ENCODE data around the gene RASD2. TPM values are rescaled to one million over a fixed set of nuclear protein-coding genes. Genes with fewer than 3 reads are reported as not detected.
A peak's percentile ranks its signal among the peaks of the same experiment; 100 is the strongest.

The RASD2 gene
- total RNA-seq, 1 experiment from 2014 or later = 0.23 TPM

DNA sequence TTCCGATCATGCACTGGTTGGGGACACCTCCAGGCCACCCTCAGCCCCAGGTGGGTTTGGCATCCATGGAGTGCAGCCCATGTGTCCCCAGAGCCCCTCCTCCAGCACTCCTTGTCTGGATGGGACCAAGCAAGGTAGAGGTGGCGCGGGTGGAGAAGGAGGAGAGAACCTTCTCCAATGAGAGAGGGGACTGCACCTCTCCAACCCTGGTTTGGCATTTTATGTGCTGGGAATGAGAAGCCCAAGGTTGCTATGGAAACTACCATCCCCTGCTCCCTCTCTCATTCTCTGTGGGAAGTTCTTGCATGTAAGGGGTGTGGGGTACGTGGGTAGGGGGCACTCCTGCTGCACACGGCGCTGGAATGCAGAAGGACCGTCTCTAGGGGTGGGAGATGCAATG, 21.8 kb upstream of the RASD2 start:
- DNase-seq (ENCODE audit: low read depth) = no peak

DNA sequence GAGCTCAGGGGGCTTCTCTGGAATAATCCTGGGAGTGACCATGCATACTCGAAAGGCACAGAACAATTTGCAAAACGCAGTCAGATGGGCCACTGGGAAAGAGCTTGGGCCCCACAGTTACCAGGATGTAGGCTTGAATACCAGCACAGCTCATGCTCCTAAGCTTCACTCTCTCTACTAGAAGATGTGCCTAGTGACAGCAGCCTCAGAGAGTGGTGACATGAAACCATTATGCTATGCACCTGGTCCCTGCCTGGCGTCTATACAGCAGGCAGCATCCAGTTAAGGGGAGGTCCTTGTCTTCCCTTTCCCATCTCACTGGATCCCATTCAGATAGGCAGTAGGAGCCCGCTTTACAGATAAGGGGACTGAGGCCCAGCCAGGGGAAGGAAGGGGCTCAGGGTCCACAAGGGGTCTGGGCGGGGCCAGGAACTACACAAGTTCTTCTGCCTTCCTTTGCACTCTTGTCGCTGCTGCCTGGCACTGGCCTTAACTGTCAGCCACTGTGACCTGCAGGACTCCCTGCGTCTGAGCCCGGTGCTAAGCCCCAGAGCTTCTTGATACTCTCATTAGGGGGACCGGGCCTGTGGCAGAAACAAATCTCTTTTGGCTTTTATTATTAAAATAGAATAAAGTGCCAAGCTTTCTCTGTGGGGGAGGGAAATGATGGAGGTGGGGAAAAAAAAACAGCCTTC, 21.2 kb upstream of the RASD2 start:
- no peak for DNase-seq (ENCODE audit: low read depth)

DNA sequence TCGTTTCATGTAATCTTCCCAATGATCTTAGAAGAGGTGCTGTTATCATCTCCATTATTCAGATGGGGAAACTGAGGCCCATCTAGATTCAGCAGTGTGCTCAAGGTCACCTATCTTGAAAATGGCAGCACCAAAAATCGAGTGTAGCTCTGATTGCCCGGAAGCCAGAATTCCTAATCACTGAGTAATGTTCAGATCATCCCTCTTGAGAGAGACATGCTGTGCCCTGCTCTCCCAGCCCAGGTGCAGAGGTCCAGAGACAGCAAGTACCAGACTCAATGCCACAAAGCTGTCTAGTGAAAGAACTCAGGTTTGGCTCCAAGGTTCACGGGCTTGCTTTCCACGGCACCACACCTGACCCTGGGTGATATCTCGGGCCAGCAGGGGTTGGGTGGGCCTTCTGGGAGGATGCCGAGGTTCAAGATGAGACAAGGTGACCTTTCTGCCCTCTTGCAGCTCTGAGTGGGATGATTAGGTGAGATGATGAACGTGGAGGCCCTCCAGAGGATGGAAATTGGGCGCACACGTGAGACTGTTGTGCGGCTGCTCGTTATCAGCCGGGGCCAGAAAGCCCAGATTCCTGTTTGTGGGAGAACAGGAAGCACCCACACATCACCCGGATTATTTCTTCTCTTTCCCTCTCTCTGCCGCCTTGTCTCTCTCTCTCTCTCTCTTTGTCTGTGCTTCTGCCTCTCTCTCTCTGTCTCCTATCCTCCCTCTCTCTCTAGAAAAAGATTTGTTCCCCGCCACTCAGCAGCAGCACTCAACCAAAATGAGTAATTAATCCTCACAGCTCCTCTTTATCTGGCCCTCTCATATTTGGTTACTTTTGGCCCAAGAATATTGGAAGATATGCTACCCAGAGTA, 19.0 kb upstream of the RASD2 start:
- no peak for DNase-seq (ENCODE audit: low read depth)

DNA sequence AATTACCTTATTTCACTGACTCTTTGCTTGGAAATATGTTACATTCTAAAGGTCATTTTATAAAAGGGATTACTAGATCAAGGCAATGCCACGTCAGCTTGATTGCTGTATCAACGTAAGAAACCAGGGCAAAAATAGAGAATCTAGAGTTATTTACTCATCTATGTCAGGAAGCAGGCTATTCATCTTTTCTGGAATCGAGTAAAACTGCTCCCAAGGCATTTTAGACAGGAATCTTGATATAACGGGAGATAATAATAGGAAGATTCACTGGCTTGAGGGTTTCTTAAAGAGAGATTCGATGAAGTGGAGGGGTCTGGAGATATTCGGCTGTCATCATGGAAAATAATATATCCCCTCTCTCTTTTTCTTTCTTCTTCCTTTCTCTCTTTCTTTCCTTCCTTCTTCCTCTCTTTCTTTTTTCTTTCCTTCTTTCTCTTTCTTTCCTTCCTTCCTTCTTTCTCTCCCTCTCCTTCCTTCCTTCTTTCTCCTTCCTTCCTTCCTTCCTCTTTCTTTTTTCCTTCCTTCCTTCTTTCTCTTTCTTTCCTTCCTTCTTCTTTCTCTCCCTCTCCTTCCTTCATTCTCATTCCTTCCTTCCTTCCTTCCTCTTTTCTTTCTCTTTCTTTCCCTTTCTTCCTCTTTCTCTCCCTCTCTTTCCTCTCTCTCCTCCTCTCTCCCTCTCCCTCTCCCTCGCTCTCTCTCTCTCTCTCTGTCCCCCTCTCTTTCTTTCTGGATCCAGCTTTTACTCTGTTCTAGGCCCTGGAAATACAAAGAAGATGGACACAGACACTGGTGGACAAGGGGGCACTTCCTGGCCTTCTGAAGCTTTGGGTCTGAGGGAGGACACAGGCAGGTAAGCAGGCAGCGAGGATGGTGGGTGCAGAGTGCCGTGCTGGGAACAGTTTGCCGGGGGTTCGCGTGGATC, 18.1 kb upstream of the RASD2 start:
- no peak for DNase-seq (ENCODE audit: low read depth)

DNA sequence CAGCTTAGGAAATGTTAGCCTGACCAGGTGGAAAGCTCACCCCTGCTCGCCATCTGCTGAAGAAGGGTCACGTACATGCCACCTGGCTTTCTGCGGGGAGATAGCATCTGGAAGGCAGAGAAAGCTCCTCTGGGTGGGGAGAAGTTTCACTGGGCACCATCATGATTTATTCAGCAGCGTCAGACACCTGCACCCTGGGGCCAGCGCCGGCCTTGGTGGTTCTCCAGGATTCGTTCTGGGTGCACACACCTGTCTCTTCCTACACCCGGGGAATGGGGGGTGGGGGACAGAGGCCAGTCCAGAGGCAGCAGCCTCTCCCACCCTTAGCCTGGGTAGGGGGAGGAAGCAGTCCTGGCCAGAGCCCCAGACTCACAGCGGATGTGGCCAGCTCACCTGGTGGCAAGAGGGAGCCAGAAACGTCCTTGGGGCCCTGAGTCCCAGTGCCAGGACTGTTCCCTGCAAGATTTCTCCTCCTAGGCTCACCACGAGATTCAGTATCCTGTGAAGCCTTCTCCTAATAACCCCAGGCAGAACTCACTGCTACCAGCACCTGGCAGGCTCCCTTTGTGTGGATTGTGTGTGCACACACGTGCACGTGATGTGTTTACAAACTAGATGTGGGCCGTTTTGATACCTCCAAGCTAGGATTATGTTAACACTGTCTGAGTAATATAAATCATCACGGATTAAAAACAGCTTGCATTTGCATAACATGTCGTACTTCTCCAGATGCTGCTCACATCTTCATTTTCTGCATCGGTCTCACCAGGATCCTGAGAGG, 17.3 kb upstream of the RASD2 start:
- no peak for DNase-seq (ENCODE audit: low read depth)

DNA sequence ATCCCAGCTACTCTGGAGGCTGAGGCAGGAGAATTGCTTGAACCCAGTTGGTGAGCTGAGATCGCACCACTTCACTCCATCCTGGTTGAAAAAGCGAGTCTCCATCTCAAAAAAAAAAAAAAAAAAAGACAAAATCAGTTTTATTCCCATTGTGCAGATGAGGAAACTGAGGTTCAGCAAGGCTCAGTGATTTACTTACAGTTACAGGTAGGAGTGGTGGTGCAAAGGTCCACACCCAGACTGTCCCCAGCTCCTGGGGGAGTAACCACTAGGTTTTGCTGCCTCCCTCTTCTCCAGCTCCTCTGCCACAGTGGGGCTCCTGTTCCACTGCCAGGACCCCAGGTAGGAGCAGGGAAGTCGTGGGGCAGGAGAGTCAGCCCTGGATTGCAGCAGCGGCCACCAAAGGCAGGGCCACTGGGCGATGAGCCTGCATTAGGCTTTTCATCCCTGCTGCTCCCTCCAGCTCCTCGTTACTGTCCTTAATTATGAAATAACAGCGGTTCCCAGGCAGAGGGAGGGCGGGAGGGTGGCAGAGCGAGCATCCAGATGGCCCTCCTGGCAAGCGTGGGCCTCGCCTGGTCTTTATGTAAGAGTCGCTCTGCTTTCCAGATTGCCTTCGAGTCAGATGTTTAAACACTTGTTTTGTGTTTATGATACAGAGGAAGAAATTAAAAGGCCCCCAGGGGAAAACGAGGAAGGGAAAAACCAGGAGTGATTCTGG, 15.5 kb upstream of the RASD2 start:
- DNase-seq (ENCODE audit: low read depth) = no peak

DNA sequence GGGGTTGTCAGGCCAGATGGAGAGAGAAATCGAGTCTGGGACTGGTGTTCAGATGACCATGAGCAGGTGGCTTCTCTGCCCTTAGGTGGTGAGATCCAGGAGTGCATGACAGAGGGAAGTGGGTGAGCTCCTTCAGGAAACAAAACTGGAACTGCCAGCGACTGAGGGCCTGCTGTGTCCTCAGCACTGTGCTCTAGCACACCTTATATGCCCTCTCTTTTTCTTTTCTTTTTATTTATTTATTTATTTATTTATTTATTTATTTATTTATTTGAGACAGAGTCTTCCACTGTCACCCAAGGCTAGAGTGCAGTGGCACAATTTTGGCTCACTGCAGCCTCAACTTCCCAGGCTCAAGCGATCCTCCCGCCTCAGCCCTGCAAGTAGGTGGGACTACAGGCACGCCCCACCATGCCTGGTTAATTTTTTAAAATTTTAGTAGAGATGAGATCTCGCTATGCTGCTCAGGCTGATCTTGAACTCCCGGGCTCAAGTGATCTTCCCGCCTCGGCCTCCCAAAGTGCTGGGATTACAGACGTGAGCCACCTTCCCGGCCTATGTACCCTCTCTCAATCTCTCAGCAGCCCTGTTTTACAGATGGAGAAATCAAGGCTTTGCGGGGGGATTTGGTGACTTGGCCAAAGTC, 14.8 kb upstream of the RASD2 start:
- DNase-seq (ENCODE audit: low read depth) = no peak

DNA sequence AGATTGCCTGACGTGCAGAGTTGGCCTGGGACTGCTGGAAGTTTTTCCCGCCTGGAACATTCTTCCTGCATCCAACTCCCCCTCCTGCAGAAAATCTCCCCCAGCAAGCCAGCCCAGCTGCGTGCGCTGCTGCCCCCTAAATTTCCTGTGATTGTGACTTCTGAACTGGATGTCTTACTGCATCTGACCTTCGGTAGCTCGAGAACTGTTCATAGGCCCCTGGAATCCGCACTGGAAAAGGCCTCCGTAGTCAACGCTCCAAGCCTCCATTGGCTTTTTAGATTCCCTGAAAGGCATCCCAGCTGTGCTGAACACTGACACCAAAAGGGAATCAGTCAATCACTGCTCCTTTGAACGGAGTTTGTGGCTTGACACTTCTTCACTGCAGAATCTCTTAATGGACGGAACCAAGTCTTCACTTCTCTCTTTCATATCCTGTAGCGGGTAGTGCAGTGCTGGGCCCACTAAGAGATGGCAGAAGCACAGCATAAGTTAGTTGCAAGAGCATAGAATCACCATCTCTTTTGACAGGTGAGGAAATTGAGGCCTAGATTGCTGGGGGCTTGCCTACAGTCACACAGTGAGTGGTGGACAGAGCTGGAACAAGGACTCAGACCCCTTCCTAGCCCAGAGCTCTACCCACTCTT, 14.2 kb upstream of the RASD2 start:
- no peak for DNase-seq (ENCODE audit: low read depth)

DNA sequence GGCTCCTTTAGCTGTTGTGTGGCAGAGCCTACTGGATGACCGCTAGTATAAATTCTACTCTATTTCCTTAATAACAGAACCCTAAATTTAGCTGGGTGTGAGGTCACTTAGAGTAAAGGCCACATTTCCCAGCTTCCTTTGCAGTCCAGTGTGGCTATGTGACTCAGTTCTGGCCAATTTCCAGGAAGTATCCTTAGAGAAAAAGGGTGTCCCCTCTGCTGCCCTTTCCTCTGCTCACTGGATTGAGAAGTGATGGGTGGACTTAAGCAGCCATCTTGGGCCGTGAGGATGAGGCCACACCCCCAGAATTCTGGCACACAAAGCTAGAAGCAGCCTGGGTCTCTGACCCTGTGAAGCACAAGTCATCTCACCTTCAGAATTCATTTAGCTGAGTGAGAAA, 11.7 kb upstream of the RASD2 start:
- peak; percentile 40 for DNase-seq (ENCODE audit: low read depth)

DNA sequence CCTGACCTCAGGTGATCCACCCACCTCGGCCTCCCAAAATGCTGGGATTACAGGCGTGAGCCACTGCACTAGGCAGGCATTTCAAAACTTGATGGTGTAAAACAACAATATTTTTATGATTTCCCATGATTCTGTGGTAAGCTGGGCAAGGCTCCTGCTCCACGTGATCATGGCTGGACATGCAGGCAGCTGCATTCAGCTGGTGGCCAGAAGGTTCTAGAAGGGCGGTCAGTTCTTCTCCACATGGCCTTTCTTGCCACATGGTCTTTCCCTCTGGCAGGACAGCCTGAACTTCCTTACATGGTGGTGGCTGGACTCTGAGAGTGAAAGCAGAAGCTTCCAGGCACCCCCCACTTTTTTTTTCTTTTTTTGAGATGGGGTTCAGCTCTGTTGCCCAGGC, 9.9 kb upstream of the RASD2 start:
- DNase-seq (ENCODE audit: low read depth) = no peak

DNA sequence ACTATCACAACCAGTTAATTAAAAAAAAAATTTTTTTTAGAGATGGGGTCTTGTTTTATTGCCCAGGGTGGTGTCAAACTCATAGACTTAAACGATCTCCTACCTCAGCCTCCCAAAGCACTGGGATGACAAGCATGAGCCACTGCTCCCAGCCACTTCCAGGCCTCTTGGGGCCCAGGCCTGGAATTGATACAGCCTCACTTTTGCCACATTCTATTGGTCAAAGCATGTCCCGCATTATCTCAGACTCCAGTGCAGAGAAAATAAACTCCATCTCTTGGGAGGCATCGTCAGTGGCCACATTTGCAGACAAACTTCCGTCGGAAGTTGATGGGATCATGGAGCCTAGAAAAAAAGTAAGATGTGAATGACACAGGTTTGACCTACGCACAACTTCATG, 9.4 kb upstream of the RASD2 start:
- no peak for DNase-seq (ENCODE audit: low read depth)

DNA sequence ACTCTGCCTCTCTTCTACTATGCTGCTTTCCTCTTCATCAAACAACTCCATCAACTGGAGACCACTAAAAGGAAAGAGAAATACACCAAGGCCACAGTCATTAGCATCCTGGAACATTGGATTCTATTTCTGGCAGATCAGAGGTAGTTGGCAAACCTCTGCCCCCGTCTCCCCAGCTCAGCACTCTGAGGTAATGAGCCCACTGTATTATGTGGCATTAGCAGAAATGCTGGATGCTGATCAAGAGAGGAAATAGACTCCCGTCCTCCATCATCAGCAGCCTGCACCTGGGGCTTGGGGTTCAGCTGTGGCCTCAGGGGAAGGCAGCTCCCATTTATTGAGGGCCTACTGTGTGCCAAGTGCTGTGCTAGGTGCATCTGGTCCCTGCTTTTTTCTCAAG, 9.0 kb upstream of the RASD2 start:
- DNase-seq (ENCODE audit: low read depth) = no peak

DNA sequence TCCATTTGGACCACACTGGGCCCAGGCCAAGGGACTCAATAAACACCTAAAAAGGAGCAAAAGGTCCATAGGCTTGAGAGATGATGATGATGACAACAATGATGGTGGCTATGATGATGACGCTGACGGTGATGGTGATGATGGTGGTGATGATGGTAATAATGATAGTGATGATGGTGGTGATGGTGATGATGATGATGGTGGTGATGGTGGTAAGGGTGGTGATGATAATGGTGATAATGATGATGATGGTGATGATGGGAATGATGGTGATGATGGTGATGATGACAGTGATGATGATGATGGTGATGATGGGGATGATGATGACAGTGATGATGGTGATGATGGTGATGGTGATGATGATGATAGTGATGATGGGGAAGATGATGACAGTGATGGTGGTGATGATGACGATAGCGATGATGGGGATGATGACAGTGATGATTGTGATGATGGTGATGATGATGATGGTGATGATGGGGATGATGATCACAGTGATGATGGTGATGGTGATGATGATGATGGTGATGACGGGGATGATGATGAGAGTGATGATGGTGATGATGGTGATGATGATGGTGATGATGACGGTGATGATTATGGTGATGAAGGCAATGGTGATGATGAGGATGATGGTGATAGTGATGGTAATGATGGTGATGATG, 7.1 kb upstream of the RASD2 start:
- no peak for DNase-seq (ENCODE audit: low read depth)

DNA sequence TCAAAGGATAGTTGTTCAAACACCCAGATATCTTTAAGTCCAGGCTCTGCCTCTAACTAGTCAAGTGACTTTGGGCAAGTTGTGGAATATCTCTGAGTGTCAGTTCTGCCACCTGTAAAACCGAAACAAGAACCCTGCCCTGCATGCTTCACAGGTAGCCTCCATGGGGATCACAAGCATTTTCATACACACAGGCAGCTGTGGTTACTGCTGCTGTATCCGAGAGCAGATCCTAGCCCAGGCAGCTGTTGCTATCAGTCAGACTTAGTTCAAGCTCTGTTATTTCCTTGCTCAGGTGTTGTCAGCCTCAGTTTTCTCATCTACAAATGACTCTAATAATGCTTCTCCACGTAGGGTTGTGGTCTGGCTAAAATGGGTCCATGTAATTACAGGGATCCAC, 6.5 kb upstream of the RASD2 start:
- DNase-seq (ENCODE audit: low read depth) = peak; percentile 75

DNA sequence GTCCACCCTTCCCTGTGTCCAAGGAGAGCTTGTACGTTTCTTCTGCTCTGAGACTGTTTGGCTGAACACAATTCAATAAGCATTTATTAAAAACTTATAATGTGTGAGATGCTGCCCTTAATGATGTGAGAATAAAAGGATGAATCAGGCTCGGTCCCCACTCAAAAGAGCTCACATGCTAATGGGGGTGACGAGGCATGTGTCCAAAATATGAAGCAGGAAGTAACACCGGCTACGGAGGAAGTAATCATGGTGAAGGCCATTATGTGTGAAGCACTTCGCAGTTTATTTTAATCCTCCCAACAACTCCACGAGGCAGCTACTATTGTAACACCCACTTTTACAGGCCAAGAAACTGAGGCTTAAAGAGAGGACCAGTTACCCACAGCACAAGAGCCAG, 3.4 kb upstream of the RASD2 start:
- no peak for DNase-seq (ENCODE audit: low read depth)

DNA sequence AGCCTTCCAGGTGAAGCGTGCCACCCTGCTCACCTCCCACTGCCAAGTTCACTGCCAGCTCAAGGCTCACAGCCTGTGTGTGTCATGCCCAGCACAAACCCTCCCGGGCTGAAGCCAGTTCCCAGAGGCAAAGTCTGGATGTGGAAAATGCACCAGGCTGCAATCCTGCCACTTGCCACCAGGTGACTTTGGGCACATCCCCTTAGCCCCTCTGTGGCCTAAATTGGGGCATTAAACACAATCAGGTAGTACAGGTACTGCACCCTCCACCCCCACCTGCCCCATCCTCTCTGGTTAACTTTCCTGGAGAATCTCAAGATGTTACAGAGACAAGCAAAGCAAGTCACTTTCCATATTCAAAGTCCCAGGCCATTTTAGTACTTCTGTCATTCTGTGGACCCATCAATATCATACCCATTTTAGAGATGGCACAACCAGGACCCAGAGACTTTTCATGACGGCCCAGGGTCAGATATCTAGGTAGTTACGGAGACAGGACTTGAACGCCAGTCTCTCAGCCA, 1.8 kb upstream of the RASD2 start:
- DNase-seq (ENCODE audit: low read depth) = no peak

DNA sequence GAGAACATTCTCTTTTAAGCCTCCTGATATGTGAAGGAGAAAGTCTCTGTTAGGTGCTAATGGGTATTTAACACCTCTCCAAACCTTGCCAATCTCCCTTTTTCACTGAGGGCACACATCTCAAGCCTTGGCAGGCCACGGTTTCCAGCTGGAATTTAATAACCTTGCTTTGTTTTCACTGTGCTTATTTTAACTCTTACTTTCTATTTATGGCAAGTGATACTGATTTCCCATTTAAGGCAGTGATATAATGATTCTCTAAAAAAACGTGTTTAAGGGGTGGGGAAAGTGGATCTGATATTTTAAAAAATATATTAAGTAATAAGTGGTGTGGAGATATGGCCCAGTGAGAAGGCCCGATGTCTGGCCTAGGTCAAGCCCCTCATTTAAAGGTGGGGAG, 1.1 kb upstream of the RASD2 start:
- no peak for DNase-seq (ENCODE audit: low read depth)

DNA sequence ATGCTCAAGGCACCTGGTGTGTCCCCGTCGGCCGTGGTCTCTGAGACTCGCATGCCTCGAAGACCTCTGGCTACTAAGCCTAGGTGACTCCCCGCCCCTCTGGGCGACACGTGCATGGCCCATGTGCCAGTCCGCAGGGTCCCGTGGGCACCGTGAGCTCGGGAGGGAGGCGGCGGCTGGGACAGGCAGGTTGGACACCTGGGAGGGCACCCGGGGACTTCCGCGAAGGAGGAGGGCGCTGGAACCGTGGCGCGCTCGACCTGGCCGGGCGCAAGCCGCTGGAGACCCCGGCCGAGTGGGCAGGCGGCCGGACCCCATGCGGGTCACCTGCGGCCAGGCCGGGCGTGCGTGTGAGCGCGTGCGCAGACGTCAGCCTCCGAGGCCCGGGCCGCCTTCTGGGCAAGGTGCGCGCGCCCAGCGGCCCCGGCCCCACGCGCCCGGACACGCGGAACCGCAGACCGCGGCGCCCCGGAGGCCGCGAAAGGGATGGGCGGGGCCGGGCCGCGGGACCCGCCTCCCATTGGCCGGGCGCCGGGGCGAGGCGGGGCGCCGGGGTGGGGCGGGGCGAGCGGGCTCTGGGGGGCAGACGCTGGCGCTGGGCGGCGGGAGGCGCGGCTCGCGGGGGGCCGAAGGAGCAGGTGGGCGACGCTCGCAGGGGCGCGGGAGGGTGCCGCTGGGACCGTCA, 579 bp upstream of the RASD2 start:
- no peak for DNase-seq (ENCODE audit: low read depth)
